ENCODE data around the gene TOM1L2. TPM values are rescaled to one million over a fixed set of nuclear protein-coding genes. Genes with fewer than 3 reads are reported as not detected.
"Not testable (repeated sequence)": the region's sequence is repeated elsewhere in the genome, so short reads cannot be mapped to it uniquely, and the experiment has no call there.

Gene TOM1L2
- total RNA-seq, 3 donors from 2014 or later (not counting 1 experiment from before 2014, with no cell fraction given): 35.7 to 43.2 (median 35.7) TPM

- Mint-ChIP-seq H3K36me3 (no peaks in the 10 kb centered on the region), H3K4me1 (peaks cover 7 to 35% of the 10 kb centered on the region in 2 donors), H3K9me3 (no peaks in the 10 kb centered on the region), H3K27me3 (ENCODE audit: low read depth in 2 of 2) (no peaks in the 10 kb centered on the region), H3K4me3 (peak overlapping the region; percentile 25), H3K27ac (peak overlapping the region in 1 of 2 donors; percentile 54)
- no peaks in the 10 kb centered on the region for H3K9me3 ChIP-seq (ENCODE audit: control insufficient read depth, insufficient read depth, low read length)
- H3K27me3 ChIP-seq (ENCODE audit: control insufficient read depth, insufficient read depth, low read length): no peaks in the 10 kb centered on the region
- peaks cover 19% of the 10 kb centered on the region for H3K4me1 ChIP-seq (ENCODE audit: control insufficient read depth, insufficient read depth, low read length)
- H3K4me3 ChIP-seq (ENCODE audit: low read length): no peak overlapping the region
- TF ChIP-seq CTCF (IDR thresholded peaks at IDR 0.05): no peak
- ATAC-seq: no peak
- H3K27ac ChIP-seq (ENCODE audit: low read length): no peak overlapping the region
- intact Hi-C loops (cut with micrococcal nuclease): no loop called here
- no peak for DNase-seq
- 35% methylated on average over 14 of the region's 15 CpGs for WGBS (ENCODE audit: insufficient coverage)
- peaks cover 24% of the 10 kb centered on the region for H3K36me3 ChIP-seq (ENCODE audit: control insufficient read depth, insufficient read depth, low read length)
Observed at GRCh38 chr17:17808706-17809432, 163.3 kb downstream of the TOM1L2 start.

GRCh38 chr17:17808200-17808599, 164.0 kb downstream of the TOM1L2 start:
- 100% methylated on average over 3 of the region's 5 CpGs for WGBS (ENCODE audit: insufficient coverage)
- H3K36me3 Mint-ChIP-seq; DNase-seq; H3K9me3 ChIP-seq (ENCODE audit: control insufficient read depth, insufficient read depth, low read length); H3K4me3 ChIP-seq (ENCODE audit: low read length); H3K27ac ChIP-seq (ENCODE audit: low read length); H3K27me3 Mint-ChIP-seq (ENCODE audit: low read depth in 2 of 2); H3K4me3 Mint-ChIP-seq; ATAC-seq; H3K27me3 ChIP-seq (ENCODE audit: control insufficient read depth, insufficient read depth, low read length); H3K9me3 Mint-ChIP-seq; H3K27ac Mint-ChIP-seq; intact Hi-C loops (cut with micrococcal nuclease): not testable (repeated sequence)
- Histone ChIP-seq H3K36me3 (ENCODE audit: control insufficient read depth, insufficient read depth, low read length) (peaks cover 24% of the 10 kb centered on the region), H3K4me1 (ENCODE audit: control insufficient read depth, insufficient read depth, low read length) (peaks cover 19% of the 10 kb centered on the region)
- H3K4me1 Mint-ChIP-seq: peaks cover 7 to 35% of the 10 kb centered on the region in 2 donors

- H3K4me3 ChIP-seq (ENCODE audit: low read length): no peak overlapping the region
- DNase-seq: no peak
- Mint-ChIP-seq H3K4me3 (no peak overlapping the region), H3K36me3 (no peaks in the 10 kb centered on the region), H3K4me1 (peaks cover 7 to 35% of the 10 kb centered on the region in 2 donors), H3K27me3 (ENCODE audit: low read depth in 2 of 2) (no peaks in the 10 kb centered on the region), H3K9me3 (no peaks in the 10 kb centered on the region), H3K27ac (no peak overlapping the region)
- 98% methylated on average over 5 of the region's 5 CpGs for WGBS (ENCODE audit: insufficient coverage)
- intact Hi-C loops (cut with micrococcal nuclease): no loop called here
- no peak for ATAC-seq
- peaks cover 18% of the 10 kb centered on the region for H3K4me1 ChIP-seq (ENCODE audit: control insufficient read depth, insufficient read depth, low read length)
- no peak for TF ChIP-seq CTCF (IDR thresholded peaks at IDR 0.05)
- H3K27ac ChIP-seq (ENCODE audit: low read length): no peak overlapping the region
- no peaks in the 10 kb centered on the region for H3K27me3 ChIP-seq (ENCODE audit: control insufficient read depth, insufficient read depth, low read length)
- no peaks in the 10 kb centered on the region for H3K9me3 ChIP-seq (ENCODE audit: control insufficient read depth, insufficient read depth, low read length)
- peaks cover 23% of the 10 kb centered on the region for H3K36me3 ChIP-seq (ENCODE audit: control insufficient read depth, insufficient read depth, low read length)
Observed at GRCh38 chr17:17807440-17807839, 164.8 kb downstream of the TOM1L2 start.

- H3K4me1 ChIP-seq (ENCODE audit: control insufficient read depth, insufficient read depth, low read length): peaks cover 11% of the 10 kb centered on the region
- H3K4me1 Mint-ChIP-seq: peaks cover 7 to 30% of the 10 kb centered on the region in 2 donors
- intact Hi-C loops (cut with micrococcal nuclease): no loop called here
- no peak overlapping the region for H3K4me3 ChIP-seq (ENCODE audit: low read length)
- no peak overlapping the region for H3K27ac ChIP-seq (ENCODE audit: low read length)
- no peaks in the 10 kb centered on the region for H3K27me3 ChIP-seq (ENCODE audit: control insufficient read depth, insufficient read depth, low read length)
- H3K36me3 Mint-ChIP-seq: no peaks in the 10 kb centered on the region
- peaks cover 22% of the 10 kb centered on the region for H3K36me3 ChIP-seq (ENCODE audit: control insufficient read depth, insufficient read depth, low read length)
- H3K27ac Mint-ChIP-seq: peak overlapping the region in 1 of 2 donors; percentile 65
- no peak for TF ChIP-seq CTCF (IDR thresholded peaks at IDR 0.05)
- H3K9me3 Mint-ChIP-seq: no peaks in the 10 kb centered on the region
- DNase-seq (no peak), ATAC-seq (no peak)
- WGBS (ENCODE audit: insufficient coverage): 97% methylated on average over 9 of the region's 17 CpGs
- H3K9me3 ChIP-seq (ENCODE audit: control insufficient read depth, insufficient read depth, low read length): no peaks in the 10 kb centered on the region
- no peaks in the 10 kb centered on the region for H3K27me3 Mint-ChIP-seq (ENCODE audit: low read depth in 2 of 2)
- H3K4me3 Mint-ChIP-seq: no peak overlapping the region
Observed at GRCh38 chr17:17806611-17807274, 165.5 kb downstream of the TOM1L2 start.

Data from natural killer cell (primary cell).